ENCODE measurements around the gene CMTM7.

Gene CMTM7

DNA sequence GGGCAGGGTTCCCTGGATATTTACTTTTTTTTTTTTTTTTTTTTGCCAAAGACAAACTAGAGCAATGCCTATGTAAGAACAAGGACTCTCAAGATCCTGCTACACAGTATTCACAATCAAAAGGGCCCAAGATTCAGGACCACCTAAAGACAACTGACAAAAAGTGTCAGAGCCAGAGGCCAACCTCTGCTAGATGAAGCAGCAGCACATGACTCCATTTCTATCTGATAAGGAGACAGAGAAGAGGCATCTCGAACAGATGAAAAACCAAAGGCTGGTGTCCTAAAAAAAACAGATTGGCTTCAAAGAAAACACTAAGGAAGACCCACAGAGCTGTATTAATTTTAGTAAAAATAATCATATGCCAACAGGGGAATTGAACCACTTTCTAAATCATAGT lies 91.0 kb downstream of the CMTM7 start:
- in situ Hi-C loops (cut with HindIII; ENCODE audit: low sequenced_read_pairs) = no loop called here

GRCh38 chr3:32483772-32484171 lies 92.1 kb downstream of the CMTM7 start:
- in situ Hi-C loops (cut with HindIII; ENCODE audit: low sequenced_read_pairs) = no loop called here

DNA sequence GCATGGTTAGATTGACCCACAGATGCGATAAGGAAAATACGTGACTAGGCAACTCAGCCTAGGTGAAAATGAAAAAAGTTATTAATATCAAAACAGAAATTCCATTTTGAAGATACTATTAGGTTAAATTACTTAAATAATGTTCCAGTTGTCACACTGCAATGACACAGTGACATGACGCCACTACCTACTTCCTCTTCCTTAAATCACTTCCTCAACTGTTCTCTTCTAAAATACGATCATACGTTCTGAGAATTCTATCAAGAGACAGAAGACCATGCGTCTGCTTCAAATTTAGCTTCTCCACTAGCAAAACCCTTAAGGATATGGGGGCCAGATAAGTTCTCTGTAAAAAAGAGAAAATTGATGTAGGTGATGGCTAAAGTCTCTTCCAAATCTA lies 92.8 kb downstream of the CMTM7 start:
- in situ Hi-C loops (cut with HindIII; ENCODE audit: low sequenced_read_pairs) = no loop called here

DNA sequence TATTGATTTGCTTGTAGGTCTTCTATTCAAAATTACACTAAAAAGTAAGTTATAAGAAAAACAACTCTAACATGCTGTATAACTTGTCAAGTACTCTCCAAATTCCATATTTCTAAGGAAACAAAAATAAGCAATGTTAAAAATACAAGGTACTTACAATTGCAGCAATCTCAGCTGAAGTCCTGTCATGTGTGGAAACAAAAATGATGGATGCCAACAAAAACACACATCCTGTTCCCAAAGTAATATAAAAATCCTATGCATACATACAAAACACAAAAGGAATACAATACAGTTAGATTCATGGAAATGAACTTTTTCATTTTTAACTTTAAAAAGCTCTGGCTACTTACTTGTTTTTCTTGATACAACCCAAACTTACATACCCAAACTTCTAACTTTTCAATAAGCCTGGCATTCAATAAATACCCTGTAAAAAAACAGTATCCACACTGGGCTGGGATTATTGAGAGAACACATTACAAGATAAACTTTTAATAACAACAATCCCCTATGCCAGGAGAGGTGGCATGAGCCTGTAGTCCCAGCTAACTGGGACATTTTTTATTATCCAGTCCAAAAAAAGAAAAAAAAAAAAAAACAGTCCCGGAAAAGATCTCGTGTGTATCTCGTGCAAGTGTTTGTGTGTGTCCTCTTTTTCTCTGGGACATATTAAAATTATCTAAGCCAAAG lies 96.3 kb downstream of the CMTM7 start:
- in situ Hi-C loops (cut with HindIII; ENCODE audit: low sequenced_read_pairs) = no loop called here

DNA sequence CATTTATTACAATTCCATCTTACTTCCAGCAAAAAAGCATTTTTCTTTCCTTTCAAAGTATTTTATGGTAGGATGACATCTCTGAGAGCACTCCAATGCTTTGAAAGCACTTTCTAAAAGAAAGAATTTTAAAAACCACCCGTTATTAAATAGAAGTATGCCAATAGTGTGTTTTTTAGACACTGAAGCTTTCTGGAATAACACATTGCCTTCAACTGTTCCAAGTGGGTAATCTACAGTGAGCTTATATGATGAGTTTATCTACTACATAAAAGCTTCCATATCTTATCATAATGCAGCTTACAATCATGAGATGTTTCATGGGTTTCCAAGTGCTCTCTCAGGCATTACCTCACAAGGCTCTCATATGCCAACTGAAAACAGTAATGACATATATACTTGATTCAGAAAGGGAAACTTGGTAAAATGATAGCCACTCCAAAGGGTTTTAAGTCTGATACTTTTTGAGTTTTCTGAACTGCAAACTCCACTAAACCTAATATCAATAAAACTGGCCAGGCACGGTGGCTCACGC lies 96.9 kb downstream of the CMTM7 start:
- in situ Hi-C loops (cut with HindIII; ENCODE audit: low sequenced_read_pairs) = no loop called here

- in situ Hi-C loops (cut with HindIII; ENCODE audit: low sequenced_read_pairs) = no loop called here
These were observed 101.2 kb downstream of the CMTM7 start for GRCh38 chr3:32492684-32493436.

DNA sequence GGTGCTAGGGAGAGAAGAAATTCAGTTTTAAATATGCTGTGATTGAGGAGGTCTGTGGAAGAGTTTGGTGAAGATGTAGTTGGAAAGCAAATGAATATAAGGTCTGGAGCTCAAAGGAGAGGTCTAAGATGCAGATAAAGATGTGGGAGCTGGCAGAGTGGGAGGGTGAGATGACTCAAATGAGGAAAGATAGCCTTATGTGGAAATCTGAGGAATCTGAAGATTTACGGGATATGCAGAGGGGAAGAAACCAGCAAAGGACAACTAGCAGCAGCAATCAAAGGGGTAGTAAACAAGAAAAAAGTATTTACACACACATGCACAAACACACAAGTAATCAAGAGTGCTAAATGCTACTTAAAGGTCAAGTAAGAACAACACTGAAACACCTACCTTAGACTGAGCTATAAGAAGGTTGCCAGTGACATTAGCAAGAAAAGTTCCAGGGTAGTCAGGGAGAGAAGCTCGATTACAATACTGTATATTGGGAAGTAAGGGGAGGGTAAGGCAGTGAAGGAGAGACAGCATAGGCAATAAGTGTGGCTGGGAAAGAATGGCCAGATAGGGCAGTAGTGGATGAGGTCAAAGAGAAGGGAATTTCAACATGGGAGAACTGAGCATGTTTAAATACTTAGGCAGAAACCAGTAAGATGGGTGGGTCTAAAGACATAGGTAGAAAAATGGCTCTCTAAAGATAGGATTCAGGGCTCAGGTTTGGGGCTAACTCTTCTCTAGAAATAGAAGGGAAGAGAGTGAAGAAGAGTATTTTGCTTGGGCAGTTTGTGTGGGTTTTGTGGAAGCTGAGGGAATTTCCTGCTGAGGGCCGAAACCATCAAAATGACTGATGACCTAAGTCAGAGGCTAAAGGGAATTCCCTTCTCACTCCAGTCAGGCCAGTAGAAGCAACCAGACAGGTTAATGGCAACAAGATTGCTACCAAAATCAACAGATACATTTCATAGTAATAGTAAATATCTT lies 102.1 kb downstream of the CMTM7 start:
- in situ Hi-C loops (cut with HindIII; ENCODE audit: low sequenced_read_pairs) = no loop called here

- in situ Hi-C loops (cut with HindIII; ENCODE audit: low sequenced_read_pairs) = no loop called here
These were observed 103.4 kb downstream of the CMTM7 start for GRCh38 chr3:32495085-32495484.

DNA sequence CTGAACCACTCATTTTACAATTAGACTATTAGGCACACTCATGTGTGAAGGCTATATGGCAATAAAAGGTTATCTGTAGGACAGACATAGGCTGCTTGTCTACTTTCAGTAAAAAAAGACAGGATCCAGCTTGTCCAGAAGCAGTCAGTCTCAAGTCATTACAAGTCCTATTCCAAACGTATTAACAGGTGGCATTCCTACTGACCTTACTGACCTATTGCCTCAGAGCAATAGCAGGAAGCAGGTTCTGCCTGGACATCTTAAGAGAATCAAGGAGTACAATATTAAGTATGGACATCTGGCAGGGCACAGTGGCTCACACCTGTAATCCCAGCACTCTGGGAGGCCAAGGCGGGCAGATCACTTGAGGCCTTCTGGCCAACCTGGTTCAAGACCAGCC lies 104.0 kb downstream of the CMTM7 start:
- in situ Hi-C loops (cut with HindIII; ENCODE audit: low sequenced_read_pairs) = no loop called here

- in situ Hi-C loops (cut with HindIII; ENCODE audit: low sequenced_read_pairs) = no loop called here
These were observed 106.6 kb downstream of the CMTM7 start for GRCh38 chr3:32498252-32498651.

GRCh38 chr3:32498992-32499391 lies 107.3 kb downstream of the CMTM7 start:
- in situ Hi-C loops (cut with HindIII; ENCODE audit: low sequenced_read_pairs) = no loop called here

DNA sequence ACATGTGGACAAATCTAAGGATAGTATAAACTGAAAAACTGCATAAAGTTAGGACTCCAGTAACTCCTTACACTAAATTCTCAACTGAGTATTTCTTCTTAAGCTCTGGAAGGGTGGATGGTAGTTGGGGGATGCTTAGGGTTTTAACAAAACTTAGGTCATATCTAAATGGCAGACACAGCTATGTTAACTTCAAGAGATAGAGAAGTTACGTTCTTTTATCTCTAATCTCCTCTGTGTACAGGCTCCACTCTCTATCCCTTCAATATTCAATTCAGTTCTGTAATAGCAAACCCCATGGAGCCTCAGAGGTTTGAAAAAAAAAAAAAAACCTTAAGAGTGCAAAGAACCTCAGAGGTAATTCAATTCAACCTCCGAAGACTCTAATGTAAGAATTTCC lies 107.9 kb downstream of the CMTM7 start:
- in situ Hi-C loops (cut with HindIII; ENCODE audit: low sequenced_read_pairs) = no loop called here

- in situ Hi-C loops (cut with HindIII; ENCODE audit: low sequenced_read_pairs) = no loop called here
These were observed 108.6 kb downstream of the CMTM7 start for GRCh38 chr3:32500231-32500630.

DNA sequence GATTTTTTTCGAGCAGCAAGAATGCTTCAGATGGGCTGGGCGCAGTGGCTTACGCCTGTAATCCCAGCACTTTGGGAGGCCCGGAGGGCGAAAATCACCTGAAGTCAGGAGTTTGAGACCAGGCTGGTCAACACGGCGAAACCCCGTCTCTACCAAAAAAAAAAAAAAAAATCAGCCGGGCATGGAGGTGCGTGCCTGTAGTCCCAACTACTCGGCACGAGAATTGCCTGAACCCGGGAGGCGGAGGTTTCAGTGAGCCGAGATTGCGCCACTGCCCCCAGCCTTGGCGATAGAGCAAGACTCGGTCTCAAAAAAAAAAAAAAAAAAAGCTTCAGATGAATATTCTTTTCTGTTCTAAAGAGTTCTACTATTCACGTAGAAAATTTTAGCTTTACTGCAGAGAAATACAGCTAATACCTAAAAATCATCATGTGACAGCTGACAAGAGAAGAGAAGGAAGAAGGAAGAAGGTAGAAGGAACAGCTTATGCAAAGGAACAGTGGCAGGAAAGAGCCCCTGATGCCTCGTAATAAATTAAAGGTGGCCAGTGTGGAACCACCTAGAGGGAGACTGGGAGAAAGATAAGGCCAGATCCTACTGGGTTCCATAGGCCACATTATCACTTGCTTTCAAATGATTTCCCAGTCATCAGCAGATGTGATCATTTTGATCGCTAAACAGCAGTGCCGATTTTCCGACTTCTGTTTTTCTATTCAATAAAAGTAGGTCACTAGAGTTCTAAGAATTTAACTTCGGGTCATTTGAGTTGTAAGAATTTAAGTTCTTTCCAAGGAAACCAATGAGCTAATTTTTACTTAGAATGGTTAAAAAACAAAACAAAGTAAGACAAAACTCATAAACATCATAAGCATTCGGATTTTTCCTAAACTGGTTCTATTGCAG lies 109.5 kb downstream of the CMTM7 start:
- in situ Hi-C loops (cut with HindIII; ENCODE audit: low sequenced_read_pairs) = no loop called here

DNA sequence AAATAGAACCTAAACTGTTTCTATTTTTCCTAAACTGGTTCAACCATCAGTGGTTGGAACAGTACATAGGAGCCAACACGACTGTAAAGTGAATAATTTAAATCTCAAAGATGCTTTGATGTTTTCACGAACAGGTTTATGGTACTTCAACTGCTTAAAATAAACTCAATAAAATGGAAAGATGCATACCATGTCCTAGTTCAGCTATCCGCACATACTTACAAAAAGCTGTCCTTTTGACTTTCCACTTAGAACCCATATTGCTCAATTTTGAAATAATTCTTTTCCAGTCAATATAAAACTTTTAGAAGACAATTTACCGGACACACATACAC lies 110.1 kb downstream of the CMTM7 start:
- in situ Hi-C loops (cut with HindIII; ENCODE audit: low sequenced_read_pairs) = no loop called here

DNA sequence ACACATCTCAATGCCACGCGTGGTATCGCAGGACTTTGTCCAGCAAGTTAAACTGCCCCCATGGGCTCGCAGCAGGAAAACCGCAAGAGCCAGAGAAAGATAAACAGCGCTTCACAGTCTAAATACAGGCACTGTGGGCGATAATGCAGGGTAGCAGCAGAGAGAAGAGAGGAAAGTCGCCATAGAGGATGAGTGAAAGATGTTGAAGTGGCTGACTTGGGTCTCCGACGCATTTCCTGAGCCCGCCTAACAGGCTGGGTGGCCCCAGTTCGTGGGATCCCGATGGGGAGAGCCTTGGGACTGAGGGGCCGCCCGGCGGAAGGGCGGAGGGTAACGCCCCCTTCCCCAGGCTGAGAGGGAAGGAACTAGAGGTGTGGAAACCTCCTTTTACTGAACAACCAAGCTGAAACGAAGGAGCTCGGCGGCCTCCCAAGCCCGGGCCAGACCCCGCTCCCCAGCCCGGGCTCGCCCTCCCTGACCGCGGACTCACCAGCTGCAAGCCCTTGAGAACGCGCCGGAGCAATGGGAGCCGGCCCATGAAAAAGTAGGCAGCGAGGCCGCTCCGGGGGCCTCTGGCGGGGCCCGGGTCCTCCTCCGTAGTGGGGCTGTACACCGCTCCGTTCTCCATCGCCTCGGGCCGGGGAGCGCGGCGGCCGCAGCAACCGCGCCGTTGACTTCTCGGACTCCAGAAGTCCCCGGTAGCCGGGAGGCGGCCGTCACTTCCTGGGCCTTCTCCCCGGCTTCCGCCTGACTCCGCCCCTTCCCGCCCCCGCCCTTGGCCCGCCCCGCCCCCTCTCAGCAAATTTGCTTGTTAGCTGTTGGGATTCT lies 110.7 kb downstream of the CMTM7 start, which contains the start of gene CMTM6:
Gene CMTM6, minus strand, starts transcription at position 735 of the 828 bp plus-strand sequence. Its CDS starts 107 bp downstream, at position 628.
- in situ Hi-C loops (cut with HindIII; ENCODE audit: low sequenced_read_pairs) = no loop called here

DNA sequence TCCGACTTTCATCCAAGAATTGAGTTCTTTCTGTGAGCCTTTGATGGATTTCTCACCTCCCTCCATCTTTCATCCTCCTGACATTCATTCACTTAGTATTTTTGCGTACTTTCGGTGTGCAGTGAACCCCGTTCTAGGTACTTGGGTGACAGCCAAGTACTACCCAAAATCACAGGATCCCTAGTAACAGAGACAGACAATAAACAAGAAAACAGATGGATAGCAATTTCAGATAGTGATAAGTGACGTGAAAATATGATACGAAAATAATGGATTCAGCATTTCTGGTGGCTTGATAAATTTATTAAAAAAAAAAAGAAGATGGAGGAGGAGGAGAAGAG lies 111.3 kb downstream of the CMTM7 start:
- in situ Hi-C loops (cut with HindIII; ENCODE audit: low sequenced_read_pairs) = no loop called here

All from endothelial cell of hepatic sinusoid (primary cell).